ENCODE data around the gene NUDT1. TPM values are rescaled to one million over a fixed set of nuclear protein-coding genes. Genes with fewer than 3 reads are reported as not detected.

NUDT1 gene
- total and polyA plus RNA-seq, 2 experiments from 2014 or later = 54.5 to 163 TPM

DNA sequence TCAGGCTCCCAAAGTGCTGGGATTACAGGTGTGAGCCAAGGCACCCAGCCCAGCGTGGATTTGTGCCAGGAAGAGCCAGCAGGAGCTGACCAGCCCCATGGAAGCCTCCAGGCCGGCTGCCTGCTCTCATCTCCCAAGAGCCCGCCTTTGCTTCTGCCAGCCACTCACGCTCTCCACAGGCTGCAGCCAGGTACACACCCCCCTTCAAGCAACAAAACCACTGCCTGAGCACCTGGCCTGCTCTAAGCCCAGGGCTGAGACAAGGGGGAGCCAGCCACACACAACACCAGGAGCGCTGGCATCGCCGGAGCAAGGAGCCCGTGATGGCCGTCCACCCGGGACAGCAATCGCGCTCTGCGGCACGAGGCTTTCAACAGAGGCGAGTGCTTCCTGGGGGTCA, 43.8 kb upstream of the NUDT1 start (continued):
- TF ChIP-seq, protein P1, sequence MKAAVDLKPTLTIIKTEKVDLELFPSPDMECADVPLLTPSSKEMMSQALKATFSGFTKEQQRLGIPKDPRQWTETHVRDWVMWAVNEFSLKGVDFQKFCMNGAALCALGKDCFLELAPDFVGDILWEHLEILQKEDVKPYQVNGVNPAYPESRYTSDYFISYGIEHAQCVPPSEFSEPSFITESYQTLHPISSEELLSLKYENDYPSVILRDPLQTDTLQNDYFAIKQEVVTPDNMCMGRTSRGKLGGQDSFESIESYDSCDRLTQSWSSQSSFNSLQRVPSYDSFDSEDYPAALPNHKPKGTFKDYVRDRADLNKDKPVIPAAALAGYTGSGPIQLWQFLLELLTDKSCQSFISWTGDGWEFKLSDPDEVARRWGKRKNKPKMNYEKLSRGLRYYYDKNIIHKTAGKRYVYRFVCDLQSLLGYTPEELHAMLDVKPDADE (IDR thresholded peaks at IDR 0.05) = no peak
- TF ChIP-seq EZH2 (IDR thresholded peaks at IDR 0.05; ENCODE audit: low read depth, unreplicated experiment) = no peak

DNA sequence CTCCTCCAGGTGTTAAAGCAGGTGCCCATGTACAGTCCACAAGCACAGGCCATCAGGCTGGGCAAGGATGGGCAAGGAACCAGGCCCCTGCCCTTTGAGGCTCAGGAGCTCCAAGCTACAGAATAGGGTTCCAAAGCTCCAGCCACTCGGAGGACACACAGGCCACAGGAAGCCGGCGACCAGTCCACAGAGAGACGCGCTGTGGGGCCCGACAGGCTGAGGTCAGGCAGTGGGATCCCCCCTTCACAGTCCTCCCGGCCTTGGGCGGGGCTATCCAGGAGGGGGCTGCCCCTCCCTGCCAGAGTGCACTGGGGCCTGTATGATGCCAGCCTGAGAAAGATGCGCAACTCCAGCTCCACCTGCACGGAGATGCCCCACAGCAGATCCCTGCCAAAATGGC, 43.3 kb upstream of the NUDT1 start:
- Histone ChIP-seq H2AFZ (no peak overlapping the region), H3F3A (replicated peaks; ENCODE audit: low read depth) (no peaks in the 10 kb centered on the region), H3K9me2 (ENCODE audit: insufficient read depth) (no peaks in the 10 kb centered on the region), H3K27ac (ENCODE audit: low read depth) (no peak overlapping the region), H3K4me1 (ENCODE audit: insufficient read depth) (no peaks in the 10 kb centered on the region), H3K27me3 (ENCODE audit: insufficient read depth) (no peaks in the 10 kb centered on the region), H3K4me3 (no peak overlapping the region), H3K4me2 (no peak overlapping the region), H4K20me1 (replicated peaks; ENCODE audit: insufficient read depth) (0 out of 2 replicates have a peak, but pooled peaks cover 6% of the 10 kb centered on the region), H3K36me3 (ENCODE audit: insufficient read depth) (peaks cover 11% of the 10 kb centered on the region), H3K79me2 (replicated peaks; ENCODE audit: insufficient read depth) (peaks cover 9% of the 10 kb centered on the region; the same call in 1 of the 2 replicates)
- no peak for TF ChIP-seq CREB1 (CRISPR knock-in tag; IDR thresholded peaks at IDR 0.05; ENCODE audit: low read depth)
- TF ChIP-seq POLR2AphosphoS5 (IDR thresholded peaks at IDR 0.05; ENCODE audit: low read depth) = no peak
- Mint-ChIP-seq H3K4me3 (no peak overlapping the region), H3K27me3 (ENCODE audit: insufficient read depth, low read depth, poor library complexity) (peaks cover 10% of the 10 kb centered on the region), H3K9me3 (peaks cover 8% of the 10 kb centered on the region; the same call in 2 of the 3 replicates), H3K4me1 (no peaks in the 10 kb centered on the region), H3K36me3 (ENCODE audit: low read depth) (peaks cover 53% of the 10 kb centered on the region), H3K27ac (no peak overlapping the region)
- DNase-seq (ENCODE audit: low spot score) = no peak
- ATAC-seq = no peak

DNA sequence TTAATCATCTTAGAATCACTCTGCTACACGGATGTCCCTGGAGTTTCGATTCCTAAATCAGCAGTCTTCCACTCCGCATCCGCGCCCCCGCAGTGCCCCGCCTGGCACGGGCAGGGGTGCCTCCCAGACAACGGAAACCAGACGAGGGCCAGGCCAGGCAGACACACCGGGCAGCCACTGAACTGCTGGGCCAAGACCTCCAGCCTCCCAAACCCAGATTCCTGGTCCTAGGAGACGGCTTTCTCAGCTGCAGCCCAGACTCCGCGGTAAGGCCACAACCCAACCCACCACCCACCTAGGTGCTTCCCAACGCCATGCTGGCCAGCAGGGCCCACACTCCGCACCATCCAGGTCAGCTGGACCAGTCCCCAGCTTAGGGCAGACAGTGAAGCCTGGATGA, 42.5 kb upstream of the NUDT1 start:
- H3K27ac Mint-ChIP-seq = no peak overlapping the region
- no peak overlapping the region for H3K4me3 Mint-ChIP-seq
- peaks cover 11% of the 10 kb centered on the region; the same call in 1 of the 2 replicates for H3K79me2 ChIP-seq (replicated peaks; ENCODE audit: insufficient read depth)
- peaks cover 11% of the 10 kb centered on the region for H3K36me3 ChIP-seq (ENCODE audit: insufficient read depth)
- no peaks in the 10 kb centered on the region; the same call in 2 of the 3 replicates for H3K4me1 Mint-ChIP-seq
- no peaks in the 10 kb centered on the region for H3K27me3 ChIP-seq (ENCODE audit: insufficient read depth)
- peaks cover 8% of the 10 kb centered on the region; the same call in 2 of the 3 replicates for H3K9me3 Mint-ChIP-seq
- no peaks in the 10 kb centered on the region for H3K4me1 ChIP-seq (ENCODE audit: insufficient read depth)
- peaks cover 6% of the 10 kb centered on the region; the same call in 1 of the 2 replicates for H4K20me1 ChIP-seq (replicated peaks; ENCODE audit: insufficient read depth)
- peaks cover 50% of the 10 kb centered on the region for H3K36me3 Mint-ChIP-seq (ENCODE audit: low read depth)
- no peak overlapping the region for H3K27ac ChIP-seq (ENCODE audit: low read depth)
- no peak for TF ChIP-seq EZH2 (IDR thresholded peaks at IDR 0.05; ENCODE audit: low read depth, unreplicated experiment)
- no peak for TF ChIP-seq ZNF331 (CRISPR knock-in tag; IDR thresholded peaks at IDR 0.05; ENCODE audit: low read depth)
- TF ChIP-seq, protein P1 (IDR thresholded peaks at IDR 0.05) = no peak
- no peak for TF ChIP-seq CREB1 (CRISPR knock-in tag; IDR thresholded peaks at IDR 0.05; ENCODE audit: low read depth)
- TF ChIP-seq, protein P2, sequence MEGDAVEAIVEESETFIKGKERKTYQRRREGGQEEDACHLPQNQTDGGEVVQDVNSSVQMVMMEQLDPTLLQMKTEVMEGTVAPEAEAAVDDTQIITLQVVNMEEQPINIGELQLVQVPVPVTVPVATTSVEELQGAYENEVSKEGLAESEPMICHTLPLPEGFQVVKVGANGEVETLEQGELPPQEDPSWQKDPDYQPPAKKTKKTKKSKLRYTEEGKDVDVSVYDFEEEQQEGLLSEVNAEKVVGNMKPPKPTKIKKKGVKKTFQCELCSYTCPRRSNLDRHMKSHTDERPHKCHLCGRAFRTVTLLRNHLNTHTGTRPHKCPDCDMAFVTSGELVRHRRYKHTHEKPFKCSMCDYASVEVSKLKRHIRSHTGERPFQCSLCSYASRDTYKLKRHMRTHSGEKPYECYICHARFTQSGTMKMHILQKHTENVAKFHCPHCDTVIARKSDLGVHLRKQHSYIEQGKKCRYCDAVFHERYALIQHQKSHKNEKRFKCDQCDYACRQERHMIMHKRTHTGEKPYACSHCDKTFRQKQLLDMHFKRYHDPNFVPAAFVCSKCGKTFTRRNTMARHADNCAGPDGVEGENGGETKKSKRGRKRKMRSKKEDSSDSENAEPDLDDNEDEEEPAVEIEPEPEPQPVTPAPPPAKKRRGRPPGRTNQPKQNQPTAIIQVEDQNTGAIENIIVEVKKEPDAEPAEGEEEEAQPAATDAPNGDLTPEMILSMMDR (conservative IDR thresholded peaks at IDR 0.05; ENCODE audit: low read depth in 2 of 2) = no peak
- no peaks in the 10 kb centered on the region for H3K9me2 ChIP-seq (ENCODE audit: insufficient read depth)
- no peak overlapping the region for H2AFZ ChIP-seq
- peaks cover 10% of the 10 kb centered on the region for H3K27me3 Mint-ChIP-seq (ENCODE audit: insufficient read depth, low read depth, poor library complexity)
- H3K4me2 ChIP-seq = no peak overlapping the region
- H3F3A ChIP-seq (replicated peaks; ENCODE audit: low read depth) = no peaks in the 10 kb centered on the region
- DNase-seq (ENCODE audit: low spot score) (no peak), ATAC-seq (no peak)
- H3K4me3 ChIP-seq = no peak overlapping the region

Data from GM23338 (cell line).